T-helper 9 cell (primary cell): Measurements from ENCODE around the gene WBP1L.
"Not testable (repeated sequence)": the region's sequence is repeated elsewhere in the genome, so short reads cannot be mapped to it uniquely, and the experiment has no call there.

Experiments
- DNase-seq: peaks from one replicate; pipeline ENCODE4 v3.0.0-alpha.2; 2020

The WBP1L gene

GRCh38 chr10:102850025-102850518, 106.3 kb downstream of the WBP1L start:
- DNase-seq, result no peak

GRCh38 chr10:102853237-102853636, 109.5 kb downstream of the WBP1L start:
- DNase-seq, result not testable (repeated sequence)

- not testable (repeated sequence) for DNase-seq
Measured at GRCh38 chr10:102855731-102856436, 112.1 kb downstream of the WBP1L start.

- no peak for DNase-seq
Measured at GRCh38 chr10:102856758-102857424, 113.1 kb downstream of the WBP1L start.

GRCh38 chr10:102859911-102860310, 116.2 kb downstream of the WBP1L start:
- no peak for DNase-seq

- no peak for DNase-seq
Measured at GRCh38 chr10:102863660-102864059, 119.9 kb downstream of the WBP1L start.

GRCh38 chr10:102865620-102866019, 121.9 kb downstream of the WBP1L start:
- no peak for DNase-seq
